ENCODE data around the gene CRNN.
A peak's percentile ranks its signal among the peaks of the same experiment; 100 is the strongest.

Gene CRNN

DNA sequence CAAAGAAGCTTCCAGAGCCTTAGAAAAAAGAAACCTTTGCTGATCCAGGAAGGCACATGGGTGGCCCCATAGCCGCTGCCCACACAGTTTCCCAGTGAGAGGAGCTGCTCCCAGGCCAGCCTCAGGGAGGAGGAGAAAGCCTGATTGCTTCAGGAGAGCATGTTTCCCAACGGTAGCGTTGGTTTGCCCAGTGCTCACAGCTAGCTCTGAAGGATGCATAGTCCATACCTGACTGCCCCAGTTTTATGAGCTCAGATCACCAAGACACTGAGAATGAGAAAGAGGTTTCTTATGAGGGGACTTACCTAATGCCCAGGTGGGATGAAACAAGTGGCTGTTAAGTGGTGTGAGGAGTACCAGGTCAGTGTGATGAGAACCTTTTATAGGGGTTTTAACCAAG, at the start of gene CRNN:
Gene CRNN, minus strand, starts transcription at position 355 of the 400 bp plus-strand sequence. CDS start 2,030 bp downstream, outside the sequence.
- no peak for DNase-seq

GRCh38 chr1:152462636-152463035, 48.6 kb upstream of the CRNN start:
- DNase-seq, result no peak

GRCh38 chr1:152461544-152461943, 47.5 kb upstream of the CRNN start:
- peak; percentile 47 for DNase-seq

DNA sequence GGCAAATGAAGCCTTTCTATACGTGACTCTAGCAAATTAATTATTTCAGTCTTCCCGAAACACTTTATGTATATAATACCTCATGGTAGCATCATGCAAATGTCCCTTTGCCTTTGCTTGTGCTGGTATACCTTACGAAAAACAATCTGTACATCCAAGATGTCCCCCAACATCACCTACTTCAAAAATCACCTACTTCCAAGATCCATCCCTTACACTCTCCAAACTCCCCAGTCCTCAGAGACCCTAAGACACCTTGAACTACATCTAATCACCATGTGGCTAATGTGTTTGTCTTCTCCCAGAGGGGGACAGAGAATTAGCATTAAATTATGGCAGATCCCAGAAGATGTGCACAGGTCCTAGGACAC, 46.5 kb upstream of the CRNN start:
- no peak for DNase-seq

DNA sequence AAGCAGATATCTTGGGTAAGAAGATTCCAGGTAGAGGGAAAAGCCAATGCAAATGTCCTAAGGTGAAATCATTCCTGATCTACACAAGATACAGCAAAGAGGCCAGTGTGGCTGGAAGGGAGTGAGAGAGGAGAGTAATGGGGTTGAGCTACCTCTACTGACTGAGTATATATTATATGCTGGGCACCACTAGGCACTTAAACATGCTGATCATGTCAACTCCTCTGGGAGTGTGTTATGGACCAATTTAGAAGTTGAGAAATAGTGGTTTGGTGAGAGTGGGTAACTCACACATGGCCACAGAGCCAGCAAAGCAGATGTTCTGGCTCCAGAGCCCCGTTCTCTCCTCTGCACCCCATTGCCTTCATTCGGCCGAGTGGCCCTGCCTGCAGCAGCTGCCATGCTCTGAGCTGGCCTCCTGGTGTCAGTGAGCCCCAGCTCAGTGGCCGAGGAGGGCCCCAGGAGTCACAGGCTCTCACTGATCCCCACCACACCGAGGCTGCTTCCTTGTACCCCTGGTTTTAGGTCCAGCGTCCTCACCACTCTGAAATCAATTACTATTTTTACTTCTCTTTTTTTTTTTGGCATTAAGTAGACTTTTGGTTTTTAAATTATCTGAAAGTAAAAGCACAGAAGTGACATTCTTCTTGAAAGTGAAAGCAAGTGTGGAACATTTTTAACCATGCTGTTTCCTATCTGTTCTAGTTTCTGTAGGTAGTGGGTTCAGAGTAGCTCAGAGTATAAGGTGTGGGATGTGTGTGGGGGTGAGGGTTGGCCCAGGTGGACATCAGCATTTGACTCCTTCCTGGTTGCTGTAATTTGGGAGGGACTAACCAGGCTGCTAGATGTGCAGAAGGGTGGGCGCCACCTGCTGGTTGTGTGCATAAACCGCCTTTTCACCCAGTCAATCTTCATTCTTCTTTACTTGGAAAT, 45.8 kb upstream of the CRNN start:
- peak; percentile 74 for DNase-seq

GRCh38 chr1:152458384-152459185, 44.5 kb upstream of the CRNN start:
- DNase-seq, result peak; percentile 75

GRCh38 chr1:152457561-152457960, 43.5 kb upstream of the CRNN start:
- DNase-seq, result no peak

DNA sequence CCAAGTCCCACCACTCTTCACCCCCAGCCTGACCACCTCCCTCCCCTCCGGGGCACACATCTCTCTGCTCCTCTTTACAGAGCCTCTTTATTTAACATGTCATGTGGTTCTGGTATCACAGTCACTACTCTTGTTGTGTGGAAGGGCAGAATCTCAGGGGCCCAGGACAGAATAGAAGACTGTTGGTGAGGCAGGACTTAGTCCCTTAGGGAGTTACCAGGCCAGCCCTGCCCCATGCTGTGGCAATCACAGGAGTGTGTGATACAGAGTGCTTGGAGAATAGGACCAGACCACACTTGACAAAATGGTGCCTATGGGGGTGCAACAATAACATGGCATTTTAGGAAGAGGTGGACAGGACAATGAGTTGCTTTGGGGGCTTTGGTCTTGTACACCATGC, 43.0 kb upstream of the CRNN start:
- no peak for DNase-seq

DNA sequence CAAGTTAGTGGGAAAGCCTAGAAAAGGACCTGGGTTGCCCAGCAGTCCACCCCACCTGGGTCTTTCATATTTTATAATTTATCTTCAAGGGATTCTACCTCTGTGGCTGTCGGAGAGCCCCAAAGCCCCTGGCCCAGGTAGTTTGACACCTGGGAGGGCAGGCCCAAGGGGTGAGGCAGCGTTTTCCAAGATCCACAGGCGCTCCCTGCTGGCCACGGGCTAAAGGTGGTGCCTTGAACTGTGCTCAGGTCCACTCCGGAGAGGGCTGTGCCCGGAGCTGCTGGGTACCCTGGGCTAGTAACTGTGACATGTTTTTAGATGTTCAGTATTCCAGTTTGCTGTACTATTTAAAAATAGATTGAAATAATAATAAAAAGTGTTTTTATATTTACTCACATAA, 37.2 kb upstream of the CRNN start:
- DNase-seq, result no peak

- DNase-seq, result no peak
These were observed 35.6 kb upstream of the CRNN start for GRCh38 chr1:152449661-152450060.

GRCh38 chr1:152448496-152448895, 34.4 kb upstream of the CRNN start:
- DNase-seq, result no peak

GRCh38 chr1:152448095-152448494, 34.0 kb upstream of the CRNN start:
- no peak for DNase-seq

- no peak for DNase-seq
These were observed 33.4 kb upstream of the CRNN start for GRCh38 chr1:152447484-152447883.

GRCh38 chr1:152444045-152444444, 30.0 kb upstream of the CRNN start:
- DNase-seq, result no peak

DNA sequence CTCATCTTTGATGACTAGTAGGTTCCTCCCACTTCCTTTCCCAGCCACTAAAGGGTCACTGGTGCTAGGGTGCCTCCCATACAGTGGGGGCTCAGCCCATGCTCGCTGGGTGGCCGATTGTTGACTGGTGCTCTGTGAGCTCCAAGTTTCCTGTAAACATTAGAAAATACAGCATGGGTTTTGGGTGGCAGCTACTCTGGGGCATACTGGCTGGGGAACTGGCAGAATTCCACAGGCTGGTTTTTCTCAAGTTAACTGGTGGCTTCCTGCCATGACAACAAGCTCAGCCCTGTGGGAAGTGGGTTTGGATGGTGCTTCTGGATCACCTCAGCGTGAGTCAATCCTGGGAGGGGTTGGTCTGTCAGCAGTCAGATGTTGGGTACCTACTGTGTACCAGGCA, 28.7 kb upstream of the CRNN start:
- DNase-seq, result no peak

DNA sequence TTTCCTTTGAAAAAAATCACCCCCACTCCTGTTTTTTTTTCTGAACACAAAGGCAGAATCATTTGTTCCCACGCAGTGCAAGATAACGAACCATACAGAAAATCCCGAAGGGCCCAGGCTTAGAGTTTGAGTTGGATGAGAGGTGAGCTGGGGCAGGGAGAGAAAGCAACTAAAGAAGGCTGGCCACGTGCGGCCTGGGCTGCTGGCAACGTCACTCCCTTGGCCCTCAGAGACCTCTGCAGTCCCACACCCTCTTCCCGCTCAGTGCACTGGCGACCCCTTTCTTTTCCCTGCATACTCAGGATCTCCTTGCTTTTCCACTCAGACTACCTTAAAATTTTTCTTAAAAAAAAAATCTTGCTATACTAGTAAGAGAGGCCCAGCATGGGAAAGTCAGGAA, 28.2 kb upstream of the CRNN start:
- no peak for DNase-seq

DNA sequence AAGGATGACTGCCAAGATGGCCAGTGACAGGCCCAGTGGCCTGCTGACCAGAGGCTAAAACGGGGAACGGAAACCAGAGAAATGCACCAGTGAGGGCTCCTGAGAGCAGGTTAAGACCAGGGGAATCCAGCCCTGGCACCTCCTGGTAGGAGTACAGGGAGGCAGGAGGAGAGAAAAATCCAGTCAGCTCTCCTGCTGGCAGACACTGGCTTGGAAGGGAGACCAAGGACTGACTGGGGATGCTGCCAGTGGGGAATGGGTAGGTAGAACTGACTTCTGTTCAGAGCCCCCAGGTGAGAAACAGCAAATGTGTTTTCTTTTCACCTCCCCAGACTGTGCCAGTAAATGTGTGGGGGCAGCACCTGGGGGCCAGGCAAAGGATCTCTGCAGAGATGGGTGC, 27.7 kb upstream of the CRNN start:
- DNase-seq, result no peak

- DNase-seq, result peak; percentile 67
These were observed 26.8 kb upstream of the CRNN start for GRCh38 chr1:152440635-152441471.

DNA sequence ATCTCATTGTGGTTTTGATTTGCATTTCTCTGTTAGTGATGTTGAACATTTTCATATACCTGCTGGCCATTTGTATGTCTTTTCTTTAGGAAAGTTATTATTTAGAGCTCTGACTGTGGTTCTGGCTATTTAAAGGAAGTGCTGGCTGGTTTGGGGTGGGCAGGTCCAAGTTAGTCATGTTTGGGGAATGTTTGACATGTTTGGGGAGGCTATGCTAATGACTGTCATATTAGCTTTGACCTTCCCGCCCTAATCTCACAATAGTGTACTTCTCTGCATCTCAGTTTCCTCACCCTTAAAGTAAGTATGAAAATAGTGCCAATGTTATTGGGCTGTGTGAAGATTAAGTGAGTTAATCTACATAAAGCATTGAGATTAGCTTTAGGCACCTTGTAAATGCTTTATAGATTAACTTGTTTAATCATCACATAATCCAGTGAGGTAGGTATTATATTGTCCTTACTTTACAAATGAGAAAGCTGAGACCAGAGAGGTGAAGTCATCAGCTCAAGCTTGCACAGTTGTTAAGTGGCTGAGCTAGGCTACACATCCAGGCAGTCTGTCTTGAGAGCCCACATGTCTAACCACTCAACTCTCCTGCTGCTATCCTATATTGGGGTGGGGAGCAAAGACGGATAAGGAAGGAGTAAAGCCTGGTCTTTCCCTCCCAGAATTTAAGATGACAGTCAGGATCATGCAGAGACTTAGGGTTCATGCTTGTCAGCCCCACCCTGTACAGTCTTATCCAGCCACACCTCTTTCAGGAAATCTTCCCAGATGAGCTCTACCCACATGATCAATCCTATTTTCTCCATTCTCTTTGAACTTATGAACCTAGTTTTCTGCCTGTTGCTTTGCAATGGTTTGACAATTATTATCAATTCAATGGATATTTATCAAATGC, 22.8 kb upstream of the CRNN start:
- DNase-seq, result no peak

- no peak for DNase-seq
These were observed 13.4 kb upstream of the CRNN start for GRCh38 chr1:152427458-152427857.

DNA sequence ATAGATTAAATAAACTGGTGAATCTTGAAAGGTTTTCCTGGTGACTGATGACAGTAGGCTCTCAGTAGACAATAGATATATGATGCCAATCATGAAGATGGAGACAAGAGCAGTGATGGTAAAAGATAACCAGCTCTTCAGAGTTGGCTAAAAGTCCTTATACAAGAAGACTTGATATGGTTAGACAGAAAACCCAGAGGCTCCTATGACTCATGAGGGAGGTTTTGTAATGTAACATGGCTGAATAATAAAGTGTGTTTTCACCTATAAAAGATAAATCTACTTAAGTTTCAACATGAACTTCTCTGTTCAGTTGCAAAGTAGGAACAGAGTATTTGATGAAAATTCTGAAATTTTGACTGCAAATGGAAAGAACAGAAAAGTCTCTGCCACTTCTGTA, 12.7 kb upstream of the CRNN start:
- DNase-seq, result no peak

- no peak for DNase-seq
These were observed 5.9 kb upstream of the CRNN start for GRCh38 chr1:152419917-152420316.
